Naive thymus-derived CD4-positive, alpha-beta T cell (primary cell): ENCODE data around the gene CTSA. TPM values are rescaled to one million over a fixed set of nuclear protein-coding genes. Genes with fewer than 3 reads are reported as not detected.

Experiments
- ATAC-seq: fragments of 150-1000 bp; cut with Tn5 transposase; 2 replicates; pipeline ENCODE4 v1.10.0; 2021; ENCODE audit warnings: mild to moderate bottlenecking, moderate library complexity
- CTCF ChIA-PET: fragments of 350-600 bp; sonication (Branson Sonifier 250); formaldehyde crosslinking; loops from one replicate; lab custom pipeline; 2021; ENCODE audit warnings: antibody characterized with exemption; lab: Charles Lee
- POLR2A ChIA-PET: fragments of 350-600 bp; sonication (Branson Sonifier 250); formaldehyde crosslinking; loops from one replicate; lab custom pipeline; 2021; ENCODE audit warnings: antibody characterized with exemption, inconsistent platforms; lab: Charles Lee
- DNase-seq, 9 donors: peaks; one replicate each; pipeline versions ENCODE4 v3.0.0 to v3.0.0-alpha.2; 2020 to 2022; ENCODE audit warnings: mixed read lengths in 1 of 9
- H3K27ac ChIP-seq: one replicate; pipeline ENCODE4 v1.7.0; 2013; ENCODE audit warnings: mild to moderate bottlenecking, low read depth, low read length, moderate library complexity
- H3K27me3 ChIP-seq, 2 donors: one replicate each; pipeline ENCODE4 v1.7.0; 2013; ENCODE audit warnings: low read length in 2 of 2, mild to moderate bottlenecking in 2 of 2, moderate library complexity in 2 of 2; ENCODE audit not compliant: control insufficient read depth in 2 of 2, insufficient read depth in 2 of 2
- H3K36me3 ChIP-seq, 3 experiments: 1 replicate in 2 of 3; 2 replicates in 1 of 3; pipeline ENCODE4 v1.7.0; 2013; ENCODE audit warnings: low read length in 3 of 3, mild to moderate bottlenecking in 3 of 3, moderate library complexity in 1 of 3; ENCODE audit not compliant: insufficient read depth in 3 of 3, control insufficient read depth in 2 of 3
- H3K4me1 ChIP-seq, 2 donors: one replicate each; pipeline ENCODE4 v1.7.0; 2013; ENCODE audit warnings: low read length in 2 of 2, mild to moderate bottlenecking in 2 of 2, moderate library complexity in 1 of 2; ENCODE audit not compliant: control insufficient read depth in 2 of 2, insufficient read depth in 2 of 2
- H3K4me3 ChIP-seq: 2 replicates; pipeline ENCODE4 v1.7.0; 2013; ENCODE audit warnings: mild to moderate bottlenecking, low read length
- H3K9me3 ChIP-seq, 3 experiments: 1 replicate in 2 of 3; 2 replicates in 1 of 3; pipeline ENCODE4 v1.7.0; 2013; ENCODE audit warnings: low read length in 3 of 3; ENCODE audit not compliant: control insufficient read depth in 2 of 3
- H3K27ac Mint-ChIP-seq, 9 donors: one replicate each; pipeline ENCODE4 v1.8.0; 2020 to 2022; ENCODE audit warnings: mixed read lengths in 9 of 9, mild to moderate bottlenecking in 8 of 9, moderate library complexity in 5 of 9, inconsistent platforms in 2 of 9
- H3K27me3 Mint-ChIP-seq, 5 donors: one replicate each; pipeline ENCODE4 v1.8.0; 2021 to 2022; ENCODE audit warnings: mixed read lengths in 5 of 5, mild to moderate bottlenecking in 1 of 5
- H3K36me3 Mint-ChIP-seq, 5 donors: one replicate each; pipeline ENCODE4 v1.8.0; 2020 to 2022; ENCODE audit warnings: mixed read lengths in 5 of 5, mild to moderate bottlenecking in 3 of 5, inconsistent platforms in 1 of 5
- H3K4me1 Mint-ChIP-seq, 7 donors: one replicate each; pipeline ENCODE4 v1.8.0; 2020 to 2022; ENCODE audit warnings: mixed read lengths in 7 of 7, mild to moderate bottlenecking in 3 of 7, inconsistent platforms in 1 of 7
- H3K4me3 Mint-ChIP-seq, 10 donors: one replicate each; pipeline ENCODE4 v1.8.0; 2020 to 2022; ENCODE audit warnings: mild to moderate bottlenecking in 10 of 10, mixed read lengths in 10 of 10, moderate library complexity in 6 of 10, inconsistent platforms in 2 of 10
- H3K9me3 Mint-ChIP-seq, 11 donors: one replicate each; pipeline ENCODE4 v1.8.0; 2020 to 2022; ENCODE audit warnings: mixed read lengths in 11 of 11, mild to moderate bottlenecking in 4 of 11, inconsistent platforms in 1 of 11, moderate library complexity in 1 of 11
- intact Hi-C, 2 donors: fragments of 100-400 bp; cut with micrococcal nuclease; formaldehyde crosslinking; loops; one replicate each; pipeline ENCODE4 v1.15.1; 2023
- polyA plus RNA-seq, 2 donors: library from polyadenylated mRNA; unstranded; fragments of 300-500 nt; fragmentation: Illumina TruSeq; gene quantifications; one replicate each; pipeline ENCODE4 v1.2.3, GENCODE V29; 2021
- total RNA-seq, 6 experiments: library from RNA in 5 of 6; stranded (reverse) in 5 of 6; gene quantifications; 1 replicate in 5 of 6; 2 replicates in 1 of 6; pipeline ENCODE4 v1.2.3 and lab custom pipeline; 2021 to 2026

Gene CTSA
- total and polyA plus RNA-seq, 7 experiments from 2014 or later: 59.6 to 151 (median 65.1) TPM

GRCh38 chr20:45848421-45848820 lies 42.7 kb upstream of the CTSA start:
- peaks cover 5 to 14% (median 7%) of the 10 kb centered on the region in 7 donors for H3K4me1 Mint-ChIP-seq
- Histone ChIP-seq H3K9me3 (no peaks in the 10 kb centered on the region), H3K4me1 (no peaks in the 10 kb centered on the region), H3K36me3 (peaks cover 5 to 82% (median 26%) of the 10 kb centered on the region in 3 experiments), H3K4me3 (no peak overlapping the region), H3K27ac (no peak overlapping the region), H3K27me3 (no peaks in the 10 kb centered on the region)
- no peaks in the 10 kb centered on the region for H3K9me3 Mint-ChIP-seq
- peak overlapping the region in 1 of 9 donors; percentile 56 for H3K27ac Mint-ChIP-seq
- ATAC-seq: no peak
- peak overlapping the region in 1 of 10 donors; percentile 10 for H3K4me3 Mint-ChIP-seq
- no peaks in the 10 kb centered on the region for H3K27me3 Mint-ChIP-seq
- H3K36me3 Mint-ChIP-seq: peaks cover 8 to 50% (median 15%) of the 10 kb centered on the region in 5 donors
- no peak for DNase-seq
- CTCF ChIA-PET: no interaction called here
- intact Hi-C loops: no loop called here
- POLR2A ChIA-PET: no interaction called here

GRCh38 chr20:45848969-45849582 lies 42.1 kb upstream of the CTSA start:
- CTCF ChIA-PET: no interaction called here

DNA sequence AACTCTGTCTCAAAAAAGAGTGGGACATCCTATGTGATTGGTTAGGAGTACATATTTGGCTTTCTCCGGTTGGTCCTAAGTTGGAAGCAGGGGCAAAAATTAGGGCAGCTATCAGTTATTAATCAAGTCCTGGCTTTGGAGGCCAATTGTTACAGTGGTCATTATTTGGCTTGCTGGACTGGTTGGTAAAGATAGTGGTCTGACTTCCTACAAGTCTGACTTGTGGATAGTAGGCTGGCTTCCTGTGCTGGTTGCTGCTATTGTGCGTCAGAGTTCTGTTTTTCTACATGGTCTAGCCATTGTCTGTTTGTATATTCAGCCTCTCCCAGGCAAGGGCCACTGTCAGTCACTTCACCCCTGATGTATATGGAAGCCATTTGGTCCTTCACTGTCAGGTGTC lies 40.9 kb upstream of the CTSA start:
- Mint-ChIP-seq H3K36me3 (peaks cover 5 to 43% (median 15%) of the 10 kb centered on the region in 5 donors), H3K4me3 (no peak overlapping the region), H3K9me3 (no peaks in the 10 kb centered on the region), H3K27me3 (no peaks in the 10 kb centered on the region), H3K27ac (no peak overlapping the region), H3K4me1 (peaks cover 13 to 30% (median 21%) of the 10 kb centered on the region in 7 donors)
- Histone ChIP-seq H3K36me3 (peaks cover 9 to 74% (median 14%) of the 10 kb centered on the region in 3 experiments), H3K4me1 (peaks cover 0 to 9% of the 10 kb centered on the region in 2 donors), H3K9me3 (no peaks in the 10 kb centered on the region), H3K27me3 (no peaks in the 10 kb centered on the region), H3K27ac (no peak overlapping the region), H3K4me3 (no peak overlapping the region)
- intact Hi-C loops: loop anchor here in 1 of 2 donors (10.0 kb wide), 1 partner anchor 435 kb away; the partner anchor contains the start of gene PIGT
- DNase-seq (no peak), ATAC-seq (no peak)
- POLR2A ChIA-PET: no interaction called here
- CTCF ChIA-PET: no interaction called here

More at GRCh38 chr20:45848969-45849582, 42.1 kb upstream of the CTSA start:
- intact Hi-C loops: no loop called here
- H3K4me1 ChIP-seq: no peaks in the 10 kb centered on the region
- H3K27ac Mint-ChIP-seq: peak overlapping the region in 1 of 9 donors; percentile 56
- H3K4me1 Mint-ChIP-seq: peaks cover 5 to 20% (median 14%) of the 10 kb centered on the region in 7 donors
- H3K4me3 Mint-ChIP-seq: no peak overlapping the region
- H3K27me3 Mint-ChIP-seq: no peaks in the 10 kb centered on the region
- no peaks in the 10 kb centered on the region for H3K9me3 Mint-ChIP-seq
- peaks cover 9 to 80% (median 20%) of the 10 kb centered on the region in 3 experiments for H3K36me3 ChIP-seq
- H3K27me3 ChIP-seq: no peaks in the 10 kb centered on the region
- ATAC-seq (no peak), DNase-seq (no peak)
- H3K4me3 ChIP-seq: no peak overlapping the region
- H3K9me3 ChIP-seq: no peaks in the 10 kb centered on the region
- peaks cover 10 to 47% (median 15%) of the 10 kb centered on the region in 5 donors for H3K36me3 Mint-ChIP-seq
- no peak overlapping the region for H3K27ac ChIP-seq
- POLR2A ChIA-PET: no interaction called here

- Mint-ChIP-seq H3K4me3 (no peak overlapping the region), H3K9me3 (no peaks in the 10 kb centered on the region), H3K4me1 (peaks cover 13 to 37% (median 25%) of the 10 kb centered on the region in 7 donors), H3K27me3 (no peaks in the 10 kb centered on the region), H3K36me3 (peaks cover 5 to 43% (median 15%) of the 10 kb centered on the region in 5 donors), H3K27ac (peak overlapping the region in 1 of 9 donors; percentile 12)
- DNase-seq (no peak), ATAC-seq (no peak)
- ChIA-PET CTCF (no interaction called here), POLR2A (interaction anchor here (0.6 kb wide), 1 partner anchor 85 kb away, joined by 3 read pairs; no protein-coding TSS in a partner anchor)
- Histone ChIP-seq H3K36me3 (peaks cover 7 to 68% (median 9%) of the 10 kb centered on the region in 3 experiments), H3K27ac (no peak overlapping the region), H3K9me3 (no peaks in the 10 kb centered on the region), H3K27me3 (no peaks in the 10 kb centered on the region), H3K4me1 (peaks cover 4 to 13% of the 10 kb centered on the region in 2 donors), H3K4me3 (no peak overlapping the region)
- intact Hi-C loops: loop anchor here in 1 of 2 donors (10.0 kb wide), 1 partner anchor 436 kb away; the partner anchor contains the start of gene PIGT
Measured at GRCh38 chr20:45850926-45851325, 40.2 kb upstream of the CTSA start.

DNA sequence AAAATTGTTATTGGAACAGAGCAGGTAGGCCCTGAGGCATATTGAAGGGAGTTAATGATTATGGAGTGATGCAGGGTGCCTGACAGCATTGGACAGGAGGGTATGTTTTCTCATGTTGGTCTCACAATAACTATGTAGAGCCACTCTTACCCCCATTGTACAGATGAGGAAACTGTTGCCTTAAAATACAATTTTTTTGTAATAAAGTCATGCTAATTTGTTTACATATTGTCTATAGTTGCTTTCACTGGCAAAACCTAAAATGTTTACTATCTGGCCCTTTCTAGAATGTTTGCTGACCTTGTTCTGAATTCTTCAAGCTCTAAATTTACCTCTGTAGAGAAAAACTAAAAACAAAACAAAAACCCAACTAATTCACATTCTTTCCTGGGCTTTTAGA lies 39.6 kb upstream of the CTSA start:
- ChIA-PET CTCF (no interaction called here), POLR2A (interaction anchor here (0.6 to 0.7 kb wide), 2 partner anchors 84 to 1930 kb away, joined by 3 read pairs; no protein-coding TSS in a partner anchor)
- no peaks in the 10 kb centered on the region for H3K27me3 Mint-ChIP-seq
- peaks cover 0 to under 1% (median 0%) of the 10 kb centered on the region in 11 donors for H3K9me3 Mint-ChIP-seq
- H3K4me3 Mint-ChIP-seq: no peak overlapping the region
- Histone ChIP-seq H3K4me3 (no peak overlapping the region), H3K27ac (no peak overlapping the region), H3K9me3 (no peaks in the 10 kb centered on the region), H3K4me1 (peaks cover 10 to 19% of the 10 kb centered on the region in 2 donors), H3K27me3 (no peaks in the 10 kb centered on the region), H3K36me3 (peaks cover under 1 to 63% (median 9%) of the 10 kb centered on the region in 3 experiments)
- H3K36me3 Mint-ChIP-seq: peaks cover 5 to 40% (median 15%) of the 10 kb centered on the region in 5 donors
- ATAC-seq (no peak), DNase-seq (no peak)
- peaks cover 13 to 41% (median 29%) of the 10 kb centered on the region in 7 donors for H3K4me1 Mint-ChIP-seq
- intact Hi-C loops: loop anchor here in 1 of 2 donors (10.0 kb wide), 1 partner anchor 437 kb away; the partner anchor contains the start of gene PIGT
- no peak overlapping the region for H3K27ac Mint-ChIP-seq

GRCh38 chr20:45852326-45852725 lies 38.8 kb upstream of the CTSA start:
- peaks cover 0 to 61% (median 9%) of the 10 kb centered on the region in 3 experiments for H3K36me3 ChIP-seq
- peaks cover 0 to 3% (median 0%) of the 10 kb centered on the region in 11 donors for H3K9me3 Mint-ChIP-seq
- POLR2A ChIA-PET: interaction anchor here (0.6 kb wide), 1 partner anchor 548 kb away, joined by 3 read pairs; no protein-coding TSS in a partner anchor
- H3K4me3 Mint-ChIP-seq: peak overlapping the region in 1 of 10 donors; percentile 7
- intact Hi-C loops: loop anchor here in 1 of 2 donors (10.0 kb wide), 1 partner anchor 438 kb away; the partner anchor contains the start of gene PIGT
- CTCF ChIA-PET: interaction anchor here (1.0 kb wide), 1 partner anchor 38 kb away, joined by 3 read pairs; no protein-coding TSS in a partner anchor
- H3K4me3 ChIP-seq: no peak overlapping the region
- no peak overlapping the region for H3K27ac Mint-ChIP-seq
- no peaks in the 10 kb centered on the region for H3K27me3 ChIP-seq
- no peak overlapping the region for H3K27ac ChIP-seq
- peaks cover 13 to 47% (median 36%) of the 10 kb centered on the region in 7 donors for H3K4me1 Mint-ChIP-seq
- H3K36me3 Mint-ChIP-seq: peaks cover 5 to 38% (median 15%) of the 10 kb centered on the region in 5 donors
- H3K4me1 ChIP-seq: peaks cover 10 to 20% of the 10 kb centered on the region in 2 donors
- ATAC-seq (no peak), DNase-seq (no peak)
- H3K9me3 ChIP-seq: no peaks in the 10 kb centered on the region
- H3K27me3 Mint-ChIP-seq: no peaks in the 10 kb centered on the region
